Kidney (tissue), 14 donors: ENCODE results near the gene GSTT4. TPM values are rescaled to one million over a fixed set of nuclear protein-coding genes. Genes with fewer than 3 reads are reported as not detected.

Experiments used
- DNase-seq, 5 donors: peaks; one replicate each; pipeline ENCODE4 v3.0.0-alpha.2; 2013 to 2020
- FAIRE-seq: peaks from 2 replicates; lab custom pipeline; 2012; peaks lifted over from hg19 to GRCh38; lab: Jason Lieb, UNC
- H3K27ac ChIP-seq, 2 donors: one replicate each; pipeline ENCODE4 v1.7.0; 2013; ENCODE audit warnings: low read depth in 2 of 2, low read length in 2 of 2, inconsistent platforms in 1 of 2
- H3K27me3 ChIP-seq: one replicate; pipeline ENCODE4 v1.7.1; 2013; ENCODE audit warnings: low read length, inconsistent platforms; ENCODE audit not compliant: control insufficient read depth, insufficient read depth
- H3K36me3 ChIP-seq, 3 donors: one replicate each; pipeline versions ENCODE4 v1.7.0 to v1.7.1; 2013; ENCODE audit warnings: low read length in 3 of 3, control low read depth in 1 of 3, inconsistent platforms in 1 of 3; ENCODE audit not compliant: insufficient read depth in 3 of 3, control insufficient read depth in 2 of 3
- H3K4me1 ChIP-seq, 3 donors: one replicate each; pipeline versions ENCODE4 v1.7.0 to v1.7.1; 2013; ENCODE audit warnings: low read length in 3 of 3, inconsistent platforms in 1 of 3, low read depth in 1 of 3; ENCODE audit not compliant: control insufficient read depth in 2 of 3, insufficient read depth in 2 of 3
- H3K4me3 ChIP-seq, 3 donors: one replicate each; pipeline versions ENCODE4 v1.7.0 to v1.8.1; 2013; ENCODE audit warnings: low read length in 3 of 3, control low read depth in 1 of 3, inconsistent platforms in 1 of 3
- H3K9ac ChIP-seq, 3 donors: one replicate each; pipeline versions ENCODE4 v1.7.0 to v1.7.1; 2013; ENCODE audit warnings: low read length in 3 of 3, control low read depth in 1 of 3, inconsistent platforms in 1 of 3
- H3K9me3 ChIP-seq, 3 donors: one replicate each; pipeline versions ENCODE4 v1.7.0 to v1.7.1; 2013; ENCODE audit warnings: low read length in 3 of 3, control low read depth in 1 of 3, inconsistent platforms in 1 of 3; ENCODE audit not compliant: control insufficient read depth in 2 of 3, insufficient read depth in 1 of 3
- CTCF ChIP-seq: IDR thresholded peaks from 3 replicates; pipeline ENCODE4 v1.5.1; 2012; ENCODE audit warnings: mild to moderate bottlenecking, moderate library complexity, borderline replicate concordance; ENCODE audit not compliant: insufficient read depth; ENCODE audit errors: extremely low read depth
- intact Hi-C: fragments of 100-400 bp; cut with DNase I; formaldehyde crosslinking; loops from one replicate; pipeline ENCODE4 v1.11.1; 2022
- polyA plus RNA-seq: library from polyadenylated mRNA; stranded (reverse); fragments of 350-450 nt; fragmentation: Illumina TruSeq; extraction: RNeasy Lipid Tissue Mini Kit (QIAGEN cat#74804); gene quantifications from one replicate; pipeline ENCODE4 v1.2.3, GENCODE V29; 2014; ENCODE audit warnings: low read depth, low replicate concordance; ENCODE audit not compliant: insufficient read depth
- total RNA-seq: library from RNA; stranded (reverse); fragmentation: NEBNext Ultra II Directional; extraction: Animal tissue kit (Norgen Biotek cat#: 25700); gene quantifications from one replicate; pipeline ENCODE4 v1.2.1, GENCODE V29; 2021
- donor health status: control.
- donor health status: control.
- donor health status: control.
- donor health status: control.
- donor health status: control.
- donor health status: DM: yes; HTN: yes; CAD: no.
- donor health status: Normal renal cell carcinoma (clear cell type).

GSTT4 gene
- total and polyA plus RNA-seq, 2 donors from 2014 or later: not detected

DNA sequence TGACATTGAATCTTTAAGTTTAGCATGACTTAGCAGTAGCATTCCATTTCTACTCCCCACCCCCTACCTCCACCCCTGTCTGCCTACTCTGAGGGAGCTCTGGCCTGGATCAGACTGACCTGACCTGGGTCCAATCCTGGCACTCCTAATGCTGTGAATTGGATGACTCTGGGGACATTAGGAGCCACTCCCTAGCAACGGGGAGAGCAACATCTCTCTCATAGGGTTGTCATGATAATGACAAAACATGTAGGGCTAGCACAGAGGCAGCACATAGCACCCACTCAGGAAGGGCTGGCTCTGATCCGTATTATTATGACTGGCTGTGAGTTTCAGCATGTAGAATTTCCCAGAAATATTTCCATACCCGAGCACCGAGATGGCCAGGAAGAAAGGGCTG is 46.3 kb upstream of the GSTT4 start:
- DNase-seq: no peak
- no peak for FAIRE-seq
- H3K27ac ChIP-seq: no peak overlapping the region
- no peaks in the 10 kb centered on the region for H3K27me3 ChIP-seq
- H3K4me1 ChIP-seq: no peaks in the 10 kb centered on the region
- H3K9ac ChIP-seq: no peak overlapping the region
- H3K4me3 ChIP-seq: no peak overlapping the region
- H3K9me3 ChIP-seq: no peaks in the 10 kb centered on the region
- H3K36me3 ChIP-seq: peaks cover 0 to 49% (median 36%) of the 10 kb centered on the region in 3 donors
- TF ChIP-seq CTCF: no peak
- intact Hi-C loops: no loop called here

DNA sequence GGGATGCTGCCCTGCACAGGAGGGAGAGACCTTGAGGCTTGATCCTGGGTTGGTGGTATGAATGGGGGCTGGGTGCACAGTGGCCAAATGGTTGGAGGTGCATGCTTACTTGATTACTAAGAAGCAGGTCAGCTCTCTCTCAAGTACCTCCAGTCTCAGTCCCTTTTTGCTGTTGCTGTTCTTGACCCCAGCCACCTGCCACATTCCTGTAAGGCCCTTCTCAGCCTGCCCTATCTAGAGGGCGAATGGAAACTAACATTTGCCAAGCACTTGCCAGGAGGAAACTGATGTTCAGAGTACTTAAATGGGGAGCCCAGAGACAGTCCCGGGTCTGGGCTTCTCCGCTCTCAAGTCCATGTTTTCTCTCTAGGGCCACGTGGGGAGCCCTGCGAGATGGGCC is 45.8 kb upstream of the GSTT4 start:
- Histone ChIP-seq H3K27ac (no peak overlapping the region), H3K4me3 (no peak overlapping the region), H3K9ac (no peak overlapping the region), H3K36me3 (peaks cover 0 to 45% (median 31%) of the 10 kb centered on the region in 3 donors), H3K27me3 (no peaks in the 10 kb centered on the region), H3K9me3 (no peaks in the 10 kb centered on the region), H3K4me1 (no peaks in the 10 kb centered on the region)
- no peak for TF ChIP-seq CTCF
- FAIRE-seq (no peak), DNase-seq (no peak)
- intact Hi-C loops: no loop called here

GRCh38 chr22:24049978-24050377 is 44.7 kb upstream of the GSTT4 start:
- Histone ChIP-seq H3K27me3 (no peaks in the 10 kb centered on the region), H3K9ac (no peak overlapping the region), H3K4me3 (no peak overlapping the region), H3K36me3 (peaks cover 0 to 43% (median 23%) of the 10 kb centered on the region in 3 donors), H3K4me1 (no peaks in the 10 kb centered on the region), H3K27ac (no peak overlapping the region), H3K9me3 (no peaks in the 10 kb centered on the region)
- intact Hi-C loops: no loop called here
- FAIRE-seq (no peak), DNase-seq (no peak)
- TF ChIP-seq CTCF: no peak

DNA sequence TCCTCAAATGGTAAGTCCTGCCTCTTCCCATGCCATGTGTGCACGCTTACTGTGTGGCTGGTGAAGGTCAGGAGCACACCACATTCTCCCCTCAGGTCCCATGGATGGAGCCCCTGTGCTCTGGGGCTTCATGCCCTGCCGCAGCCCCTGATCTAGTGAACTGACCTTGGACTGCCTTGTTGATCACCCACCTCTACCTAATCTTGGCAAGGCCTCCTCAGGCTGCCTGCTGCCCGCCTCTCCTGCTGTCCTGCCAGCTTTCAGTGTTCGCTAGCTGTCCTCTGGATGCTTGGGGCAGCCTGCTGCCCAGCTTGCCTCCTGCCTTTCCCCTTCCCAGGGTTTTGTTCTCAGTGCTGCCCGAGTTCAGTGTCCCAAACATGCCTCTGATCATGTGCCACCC is 44.0 kb upstream of the GSTT4 start:
- Histone ChIP-seq H3K4me3 (no peak overlapping the region), H3K27ac (no peak overlapping the region), H3K27me3 (no peaks in the 10 kb centered on the region), H3K4me1 (no peaks in the 10 kb centered on the region), H3K36me3 (peaks cover 0 to 38% (median 19%) of the 10 kb centered on the region in 3 donors), H3K9me3 (no peaks in the 10 kb centered on the region), H3K9ac (no peak overlapping the region)
- FAIRE-seq (no peak), DNase-seq (peak in 1 of 5 donors; percentile 4)
- intact Hi-C loops: no loop called here
- no peak for TF ChIP-seq CTCF
